NCI-H2196 treated with DMSO at 0.1 percent for 48 hours (cell line): ENCODE results near the gene RIMBP3C.
"Not testable (repeated sequence)": the region's sequence is repeated elsewhere in the genome, so short reads cannot be mapped to it uniquely, and the experiment has no call there.

Experiments used
- DNase-seq: peaks from one replicate; lab custom pipeline; 2025; ENCODE audit not compliant: unreplicated experiment; lab: John Stamatoyannopoulos, UW

The RIMBP3C gene

DNA sequence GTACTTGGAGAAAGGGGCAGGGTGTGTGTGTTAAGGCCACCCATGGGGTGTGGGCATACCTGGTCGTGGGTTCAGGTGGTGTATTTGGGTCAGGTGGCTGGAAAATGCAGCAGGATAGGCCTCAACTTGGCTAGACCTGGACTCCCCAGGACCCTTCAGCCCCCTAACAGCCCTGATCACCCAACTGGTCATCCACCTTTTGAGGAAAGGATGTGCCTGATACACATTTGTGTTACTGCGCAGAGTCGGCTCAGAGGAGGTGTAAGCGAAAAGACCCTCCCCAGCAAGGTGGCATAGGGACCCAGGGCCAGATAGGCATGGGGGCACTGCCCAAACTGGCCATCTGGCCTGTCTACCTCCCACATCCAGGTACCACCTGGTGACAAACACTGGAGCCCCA is at the start of gene RIMBP3C:
TSS of gene RIMBP3C (minus strand) at position 101 of the 400 bp plus-strand sequence. CDS start 485 bp downstream, outside the sequence.
- DNase-seq = not testable (repeated sequence)

DNA sequence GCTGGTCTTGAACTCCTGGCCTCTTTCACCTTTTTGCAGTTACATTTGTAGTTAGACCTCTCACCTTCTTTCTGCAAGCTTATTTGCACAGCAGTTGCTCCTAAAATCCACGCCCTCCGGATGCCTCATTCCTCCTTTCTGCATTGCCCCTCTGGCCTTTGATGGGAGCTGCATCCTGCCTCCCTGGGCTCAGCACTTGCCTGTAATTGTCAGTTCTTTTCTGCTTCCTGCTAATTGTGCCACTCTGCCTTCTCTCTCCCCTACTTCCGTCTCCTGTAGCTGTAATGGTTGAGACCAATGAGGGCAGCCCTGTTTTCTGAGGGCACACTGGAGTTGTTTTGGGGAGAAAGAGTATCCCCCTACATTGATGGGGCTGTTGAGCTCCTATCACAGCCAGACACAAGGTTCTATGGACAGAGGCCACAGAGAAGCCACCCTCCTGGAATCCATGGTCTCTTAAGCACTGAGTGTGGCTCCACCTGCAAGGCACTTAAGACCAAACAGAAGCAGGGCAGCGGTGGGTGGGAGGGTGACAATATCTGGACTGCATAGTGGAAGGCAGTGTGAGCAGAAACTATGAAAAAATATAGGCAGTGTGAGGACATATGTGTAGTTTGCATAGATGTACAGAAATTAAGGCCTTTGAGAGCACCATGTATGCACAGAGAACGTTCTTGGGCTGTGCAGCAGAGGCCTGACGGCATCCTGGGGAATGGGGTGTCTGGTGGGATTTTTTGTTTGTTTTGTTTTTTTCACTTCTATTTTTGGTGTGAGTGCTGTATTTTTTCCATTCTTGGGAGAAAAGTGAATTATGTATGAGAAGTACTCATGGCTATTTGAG is 48.0 kb upstream of the RIMBP3C start:
- DNase-seq = no peak

DNA sequence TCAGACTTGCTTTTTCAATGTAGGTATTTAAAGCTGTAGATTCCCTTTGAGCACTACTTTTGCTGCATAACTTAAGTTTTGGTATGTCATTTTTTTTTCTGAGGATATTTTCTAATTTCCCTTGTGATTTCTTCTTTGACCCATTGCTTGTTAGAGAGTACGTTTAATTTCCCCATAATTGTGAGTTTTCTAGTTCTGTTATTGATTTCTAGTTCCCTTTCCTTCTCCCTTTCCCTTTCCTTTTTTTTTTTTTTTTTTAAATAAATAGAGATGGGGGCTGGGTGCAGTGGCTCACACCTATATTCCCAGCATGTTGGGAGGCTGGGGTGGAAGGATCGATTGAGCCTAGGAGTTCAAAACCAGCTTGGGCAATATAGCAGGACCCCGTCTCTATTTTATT is 47.0 kb upstream of the RIMBP3C start:
- DNase-seq = no peak

DNA sequence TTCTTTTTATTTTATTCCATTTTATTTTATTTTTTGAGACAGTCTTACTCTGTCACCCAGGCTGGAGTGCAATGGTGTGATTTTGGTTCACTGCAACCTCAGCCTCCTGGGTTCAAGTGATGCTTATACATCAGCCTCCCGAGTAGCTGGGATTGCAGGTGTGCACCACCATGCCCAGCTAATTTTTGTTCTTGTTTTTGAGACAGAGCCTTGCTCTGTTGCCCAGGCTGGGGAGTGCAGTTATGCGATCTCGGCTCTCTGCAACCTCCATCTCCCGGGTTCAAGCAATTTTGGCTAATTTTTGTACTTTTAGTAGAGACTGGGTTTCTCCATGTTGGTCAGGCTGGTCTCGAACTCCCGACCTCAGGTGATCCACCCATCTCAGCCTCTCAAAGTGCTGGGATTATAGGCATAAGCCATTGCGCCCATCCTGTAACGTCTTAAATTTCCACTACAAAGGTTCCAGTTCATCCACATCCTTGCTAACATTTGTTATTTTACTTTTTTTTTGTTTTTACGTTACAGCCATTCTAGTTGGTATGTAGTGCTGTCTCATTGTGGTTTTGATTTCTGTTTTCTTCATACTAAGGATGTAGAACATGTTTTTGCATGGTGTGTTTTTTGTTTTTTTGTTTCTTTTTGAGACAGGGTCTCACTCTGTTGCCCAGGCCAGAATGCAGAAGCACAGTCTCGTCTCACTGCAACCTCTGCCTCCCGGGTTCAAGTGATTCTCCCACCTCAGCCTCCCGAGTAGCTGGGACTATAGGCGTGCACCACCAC is 45.3 kb upstream of the RIMBP3C start:
- not testable (repeated sequence) for DNase-seq

- DNase-seq = no peak
Measured at GRCh38 chr22:21594865-21595452, 43.7 kb upstream of the RIMBP3C start.

GRCh38 chr22:21593406-21594232 is 42.4 kb upstream of the RIMBP3C start:
- no peak for DNase-seq

DNA sequence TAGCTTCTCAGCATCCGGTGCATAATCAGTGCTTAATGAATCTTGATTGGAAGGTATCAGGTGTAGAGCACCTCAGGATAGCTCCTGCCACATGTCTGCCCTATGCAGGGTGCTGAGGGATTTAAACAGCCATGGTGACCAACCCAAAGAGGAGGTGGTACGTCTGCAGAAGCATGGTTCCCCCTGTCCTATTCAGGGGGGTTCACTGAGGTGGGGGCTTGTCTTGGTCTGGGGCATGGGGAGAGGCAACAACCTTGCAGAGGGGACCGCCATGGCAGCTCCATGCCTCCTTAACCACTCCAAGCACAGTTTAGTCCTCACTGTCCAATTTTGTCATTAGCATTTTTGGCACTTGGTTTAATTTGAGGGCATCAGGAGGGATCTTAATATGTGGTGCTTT is 41.2 kb upstream of the RIMBP3C start:
- no peak for DNase-seq

- no peak for DNase-seq
Measured at GRCh38 chr22:21591695-21592094, 40.4 kb upstream of the RIMBP3C start.

GRCh38 chr22:21590809-21591641 is 39.8 kb upstream of the RIMBP3C start:
- DNase-seq = no peak

GRCh38 chr22:21589396-21589795 is 38.1 kb upstream of the RIMBP3C start:
- DNase-seq = no peak

DNA sequence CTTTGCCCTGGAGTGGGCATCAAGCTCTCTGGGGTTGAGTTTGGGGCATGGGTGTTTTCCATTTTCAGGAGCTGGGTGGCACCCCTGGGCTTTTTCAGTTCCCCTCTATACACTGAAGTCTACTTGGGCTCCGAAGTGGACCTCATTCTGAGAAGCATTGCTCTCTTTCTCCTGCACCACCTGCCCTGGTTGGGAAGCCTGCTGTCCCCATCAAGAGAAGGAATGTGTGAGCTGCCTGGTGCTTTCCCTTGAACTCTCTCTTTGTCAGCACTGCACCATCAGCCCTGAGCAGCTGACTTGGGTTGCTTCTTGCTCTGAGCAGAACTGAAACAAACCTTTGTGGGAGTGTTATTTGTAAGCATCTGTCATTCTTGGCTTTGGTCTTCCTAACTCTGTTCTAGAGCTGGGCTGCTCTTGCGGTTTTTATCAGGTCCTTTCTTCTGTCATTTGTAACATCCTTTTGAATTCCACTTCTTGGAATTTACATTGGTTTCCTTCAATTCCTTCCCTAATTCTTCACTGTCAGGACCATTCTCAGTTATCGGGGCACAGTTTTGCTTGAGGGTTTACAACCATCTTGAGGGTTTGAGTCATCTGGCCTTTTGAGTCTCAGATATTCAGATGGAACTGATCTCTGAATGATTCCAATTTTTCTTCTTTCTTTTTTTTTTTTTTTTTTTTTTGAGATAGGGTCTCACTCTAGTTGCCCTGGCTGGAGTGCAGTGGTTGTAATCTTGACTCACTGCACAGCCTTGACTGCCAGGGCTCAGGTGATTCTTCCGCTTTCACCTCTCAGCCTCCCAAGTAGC is 36.7 kb upstream of the RIMBP3C start:
- no peak for DNase-seq

- no peak for DNase-seq
Measured at GRCh38 chr22:21585389-21585788, 34.1 kb upstream of the RIMBP3C start.

DNA sequence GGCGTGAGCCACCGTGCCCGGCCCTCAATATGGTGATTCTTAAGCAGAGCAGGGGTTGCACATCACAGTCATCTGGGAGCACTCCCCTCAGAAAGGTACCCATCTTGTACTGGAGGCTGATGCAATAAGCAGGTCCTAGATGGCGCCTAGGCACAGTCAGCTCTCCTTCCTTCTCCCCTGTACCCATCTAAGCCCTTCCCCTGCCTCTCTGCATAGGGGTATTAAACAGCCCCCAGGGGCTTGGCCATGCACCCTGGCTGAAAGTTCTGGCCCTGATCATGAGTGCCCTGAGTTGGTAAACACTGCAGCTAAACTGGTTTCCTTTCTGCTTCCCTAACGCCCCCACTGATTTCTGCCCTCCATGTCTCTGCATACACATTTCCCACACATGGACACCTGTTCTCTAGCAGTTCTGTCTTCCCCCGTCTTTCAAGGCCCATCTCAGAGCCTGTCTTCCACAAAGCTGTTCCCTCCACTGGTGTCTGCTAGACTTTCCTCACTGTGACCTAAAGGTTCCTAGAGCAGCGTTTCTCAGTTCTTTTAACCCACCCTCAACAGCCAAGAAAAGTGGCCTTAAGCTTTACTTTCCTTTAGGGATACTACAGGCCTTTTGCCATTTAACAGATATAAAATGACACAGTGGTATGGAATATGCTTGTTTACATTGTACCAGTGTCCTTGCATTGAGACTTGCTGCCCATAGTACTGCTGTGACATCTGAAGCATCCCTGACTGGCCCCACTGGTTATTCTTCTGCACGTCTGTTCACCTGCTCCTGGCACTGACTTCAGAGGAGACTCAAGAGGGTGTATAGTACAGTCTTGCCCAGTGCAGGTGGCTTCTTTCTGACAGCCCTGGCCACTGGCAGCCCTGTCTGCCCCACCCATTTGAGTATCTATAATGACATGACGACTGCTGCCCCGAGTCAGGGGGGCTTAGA is 31.8 kb upstream of the RIMBP3C start:
- no peak for DNase-seq

- DNase-seq = not testable (repeated sequence)
Measured at GRCh38 chr22:21581009-21581713, 29.9 kb upstream of the RIMBP3C start.

DNA sequence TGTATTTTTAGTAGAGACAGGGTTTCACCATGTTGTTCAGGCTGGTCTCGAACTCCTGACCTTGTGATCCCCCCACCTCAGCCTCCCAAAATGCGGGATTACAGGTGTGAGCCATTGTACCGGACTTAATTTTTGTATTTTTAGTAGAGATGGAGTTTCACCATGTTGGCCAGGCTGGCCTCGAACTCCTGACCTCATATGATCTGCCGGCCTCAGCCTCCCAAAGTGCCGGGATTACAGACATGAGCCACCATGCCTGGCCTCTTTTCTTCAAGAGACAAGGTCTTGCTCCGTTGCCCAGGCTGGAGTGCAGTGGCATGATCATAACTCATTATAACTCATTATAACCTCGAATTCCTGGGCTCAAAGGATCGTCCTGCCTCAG is 29.4 kb upstream of the RIMBP3C start:
- DNase-seq = not testable (repeated sequence)

GRCh38 chr22:21579474-21579851 is 28.2 kb upstream of the RIMBP3C start:
- DNase-seq = no peak

- DNase-seq = no peak
Measured at GRCh38 chr22:21573750-21574494, 22.7 kb upstream of the RIMBP3C start.
